HCT116 (cell line): ENCODE measurements around the gene MEGF6.

Source experiments
- CTCF ChIP-seq, 3 experiments: fragments of 200-600 bp in 1 of 3; sonication (generic) in 1 of 3; IDR thresholded peaks in 2 of 3; conservative IDR thresholded peaks in 1 of 3; 2 replicates each; pipeline ENCODE4 v1.5.1; 2012 to 2017; ENCODE audit warnings: low read depth in 2 of 3, low read length in 2 of 3, antibody characterized with exemption in 1 of 3, borderline replicate concordance in 1 of 3, control low read depth in 1 of 3, mild to moderate bottlenecking in 1 of 3, mixed read lengths in 1 of 3, mixed run types in 1 of 3, moderate library complexity in 1 of 3; ENCODE audit not compliant: insufficient read depth in 1 of 3
- EGR1 ChIP-seq: IDR thresholded peaks from 2 replicates; pipeline ENCODE4 v1.6.1; 2012; ENCODE audit warnings: low read depth
- EZH2 ChIP-seq: fragments of 200-600 bp; sonication (generic); IDR thresholded peaks from 2 replicates; pipeline ENCODE4 v1.6.1; 2017; ENCODE audit warnings: antibody characterized with exemption, mixed run types
- EZH2phosphoT487 ChIP-seq: fragments of 200-600 bp; IDR thresholded peaks from 2 replicates; pipeline ENCODE4 v1.6.1; 2018; ENCODE audit warnings: antibody characterized with exemption, borderline replicate concordance
- MAX ChIP-seq: IDR thresholded peaks from 2 replicates; pipeline ENCODE4 v1.6.1; 2012
- POLR2A ChIP-seq: IDR thresholded peaks from 2 replicates; pipeline ENCODE4 v1.7.0; 2011; ENCODE audit warnings: borderline replicate concordance; ENCODE audit not compliant: insufficient read depth, insufficient read length; ENCODE audit errors: extremely low read depth
- POLR2AphosphoS5 ChIP-seq: IDR thresholded peaks from 2 replicates; pipeline ENCODE4 v1.6.1; 2011; ENCODE audit warnings: mild to moderate bottlenecking, low read depth, low read length, moderate library complexity
- REST ChIP-seq: IDR thresholded peaks from 2 replicates; pipeline ENCODE4 v1.6.1; 2012; ENCODE audit warnings: low read depth
- YY1 ChIP-seq: IDR thresholded peaks from 2 replicates; pipeline ENCODE4 v1.6.1; 2011; ENCODE audit warnings: low read length, low read depth, moderate library complexity, mild to moderate bottlenecking; ENCODE audit not compliant: insufficient replicate concordance; ENCODE audit errors: extremely low read depth

- no peak for TF ChIP-seq MAX
- no peak for TF ChIP-seq EZH2
- no peak for TF ChIP-seq EGR1
- TF ChIP-seq POLR2A, result no peak
- no peak for TF ChIP-seq REST
- TF ChIP-seq CTCF (IDR thresholded peaks at IDR 0.05 in 2 of 3, conservative IDR thresholded peaks at IDR 0.05 in 1 of 3; ENCODE audit: borderline replicate concordance in 1 of 3, insufficient read depth in 1 of 3, low read depth in 2 of 3, low read length in 2 of 3), result no peak
- TF ChIP-seq EZH2phosphoT487, result no peak
- no peak for TF ChIP-seq POLR2AphosphoS5
- TF ChIP-seq YY1, result no peak
Observed at GRCh38 chr1:3568815-3569435, 42.4 kb downstream of the MEGF6 start.
